ENCODE data around the gene CDHR4. TPM values are rescaled to one million over a fixed set of nuclear protein-coding genes. Genes with fewer than 3 reads are reported as not detected.

The CDHR4 gene
- total and polyA plus RNA-seq, 2 experiments from 2014 or later: 0.57 TPM

DNA sequence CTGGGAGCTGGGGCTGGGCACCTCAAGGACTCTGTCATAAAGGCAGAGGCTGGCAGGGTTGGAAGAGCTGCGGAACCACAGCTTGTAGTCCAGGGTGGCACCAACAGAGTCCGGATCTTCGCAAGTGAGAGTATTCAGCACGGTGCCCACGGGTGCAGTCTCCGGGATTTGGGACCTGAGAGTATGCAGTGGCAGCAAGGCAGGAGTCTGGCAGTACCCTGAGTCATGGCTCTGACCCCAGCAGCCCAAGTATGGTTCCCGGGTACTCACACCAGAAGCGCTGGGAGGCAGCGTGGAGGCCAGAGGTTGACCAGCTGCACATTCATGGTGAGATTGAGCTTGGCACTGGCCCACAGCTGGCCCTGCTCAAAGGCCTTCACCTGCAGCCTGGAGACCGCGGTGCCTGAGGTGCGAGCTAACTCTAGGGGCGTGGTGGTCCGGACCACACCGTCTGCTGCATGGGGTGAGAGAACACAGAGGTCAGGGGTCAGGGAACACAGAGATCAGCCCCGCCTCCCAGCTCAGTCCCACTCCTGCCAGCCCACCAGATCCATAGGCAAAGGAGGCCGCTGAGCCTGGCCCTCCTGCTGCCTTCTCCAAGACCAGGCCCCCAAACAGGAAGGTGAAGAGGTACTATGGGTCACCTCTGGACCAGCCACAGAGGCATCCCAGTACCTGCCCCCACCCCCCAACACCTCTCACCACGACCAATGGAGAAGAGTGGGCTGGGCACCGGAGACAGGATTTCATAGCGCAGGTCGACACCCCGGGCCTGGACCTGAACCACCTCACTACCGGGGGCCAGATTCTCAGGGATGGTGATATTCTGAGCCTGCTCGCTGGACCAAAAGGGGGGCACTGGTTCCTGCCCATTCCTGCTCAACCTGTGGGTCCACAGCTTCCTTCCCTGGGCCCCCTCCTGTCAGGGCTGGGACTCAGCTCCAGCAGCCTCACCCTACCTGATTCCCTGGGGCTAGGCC lies 4.5 kb downstream of the CDHR4 start:
- Histone ChIP-seq H3K27me3 (no peaks in the 10 kb centered on the region), H3K4me2 (no peak overlapping the region), H3K9me2 (replicated peaks; ENCODE audit: insufficient read depth) (no peaks in the 10 kb centered on the region), H3K4me1 (ENCODE audit: insufficient read depth) (no peaks in the 10 kb centered on the region), H3K4me3 (no peak overlapping the region), H4K20me1 (ENCODE audit: insufficient read depth, poor library complexity, severe bottlenecking) (no peaks in the 10 kb centered on the region), H3K36me3 (replicated peaks; ENCODE audit: insufficient read depth, low read depth) (no peaks in the 10 kb centered on the region), H3K27ac (no peak overlapping the region), H3K79me2 (no peaks in the 10 kb centered on the region), H2AFZ (no peak overlapping the region), H3K9me3 (ENCODE audit: low read depth) (no peaks in the 10 kb centered on the region)
- 90% methylated on average over 24 of the region's 24 CpGs for WGBS (ENCODE audit: low lambda C conversion rate, missing lambda C conversion rate)
- TF ChIP-seq EZH2phosphoT487 (IDR thresholded peaks at IDR 0.05; ENCODE audit: low read depth, severe bottlenecking, unreplicated experiment): no peak
- no peak for TF ChIP-seq EZH2 (IDR thresholded peaks at IDR 0.05; ENCODE audit: borderline replicate concordance)
- TF ChIP-seq, protein P1, sequence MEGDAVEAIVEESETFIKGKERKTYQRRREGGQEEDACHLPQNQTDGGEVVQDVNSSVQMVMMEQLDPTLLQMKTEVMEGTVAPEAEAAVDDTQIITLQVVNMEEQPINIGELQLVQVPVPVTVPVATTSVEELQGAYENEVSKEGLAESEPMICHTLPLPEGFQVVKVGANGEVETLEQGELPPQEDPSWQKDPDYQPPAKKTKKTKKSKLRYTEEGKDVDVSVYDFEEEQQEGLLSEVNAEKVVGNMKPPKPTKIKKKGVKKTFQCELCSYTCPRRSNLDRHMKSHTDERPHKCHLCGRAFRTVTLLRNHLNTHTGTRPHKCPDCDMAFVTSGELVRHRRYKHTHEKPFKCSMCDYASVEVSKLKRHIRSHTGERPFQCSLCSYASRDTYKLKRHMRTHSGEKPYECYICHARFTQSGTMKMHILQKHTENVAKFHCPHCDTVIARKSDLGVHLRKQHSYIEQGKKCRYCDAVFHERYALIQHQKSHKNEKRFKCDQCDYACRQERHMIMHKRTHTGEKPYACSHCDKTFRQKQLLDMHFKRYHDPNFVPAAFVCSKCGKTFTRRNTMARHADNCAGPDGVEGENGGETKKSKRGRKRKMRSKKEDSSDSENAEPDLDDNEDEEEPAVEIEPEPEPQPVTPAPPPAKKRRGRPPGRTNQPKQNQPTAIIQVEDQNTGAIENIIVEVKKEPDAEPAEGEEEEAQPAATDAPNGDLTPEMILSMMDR (IDR thresholded peaks at IDR 0.05; ENCODE audit: poor library complexity): no peak
- no peak for DNase-seq (ENCODE audit: low spot score)

DNA sequence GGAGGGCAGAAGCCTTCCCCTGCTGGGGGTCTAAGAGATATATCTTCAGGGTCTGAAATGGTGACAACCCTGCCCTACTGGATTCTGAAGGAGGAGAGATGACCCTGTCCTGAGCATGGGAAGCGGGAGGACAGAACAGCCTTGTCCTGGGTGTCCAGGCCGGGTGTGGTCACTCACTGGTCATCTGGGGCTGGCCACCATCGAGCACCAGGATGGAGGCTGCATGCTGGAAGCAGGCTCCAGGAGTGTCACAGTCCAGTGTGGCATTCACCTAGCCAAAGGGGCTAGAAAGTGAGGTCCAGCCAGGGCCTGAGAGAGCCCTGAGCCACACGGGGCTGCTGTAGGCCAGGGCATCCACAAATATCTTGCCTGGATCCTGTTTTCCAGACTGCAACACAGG lies 5.2 kb downstream of the CDHR4 start:
- no peak overlapping the region for H3K27ac ChIP-seq
- H2AFZ ChIP-seq: no peak overlapping the region
- no peak overlapping the region for H3K4me3 ChIP-seq
- TF ChIP-seq, protein P1 (IDR thresholded peaks at IDR 0.05; ENCODE audit: poor library complexity): no peak
- TF ChIP-seq EZH2 (IDR thresholded peaks at IDR 0.05; ENCODE audit: borderline replicate concordance) (no peak), EZH2phosphoT487 (IDR thresholded peaks at IDR 0.05; ENCODE audit: low read depth, severe bottlenecking, unreplicated experiment) (no peak)
- WGBS (ENCODE audit: low lambda C conversion rate, missing lambda C conversion rate): 84% methylated on average over 4 of the region's 4 CpGs
- H3K9me2 ChIP-seq (replicated peaks; ENCODE audit: insufficient read depth): no peaks in the 10 kb centered on the region
- H3K4me2 ChIP-seq: no peak overlapping the region
- H3K9me3 ChIP-seq (ENCODE audit: low read depth): no peaks in the 10 kb centered on the region
- DNase-seq (ENCODE audit: low spot score): no peak
- H3K36me3 ChIP-seq (replicated peaks; ENCODE audit: insufficient read depth, low read depth): no peaks in the 10 kb centered on the region
- H3K27me3 ChIP-seq: no peaks in the 10 kb centered on the region
- H4K20me1 ChIP-seq (ENCODE audit: insufficient read depth, poor library complexity, severe bottlenecking): no peaks in the 10 kb centered on the region
- no peaks in the 10 kb centered on the region for H3K79me2 ChIP-seq
- no peaks in the 10 kb centered on the region for H3K4me1 ChIP-seq (ENCODE audit: insufficient read depth)

DNA sequence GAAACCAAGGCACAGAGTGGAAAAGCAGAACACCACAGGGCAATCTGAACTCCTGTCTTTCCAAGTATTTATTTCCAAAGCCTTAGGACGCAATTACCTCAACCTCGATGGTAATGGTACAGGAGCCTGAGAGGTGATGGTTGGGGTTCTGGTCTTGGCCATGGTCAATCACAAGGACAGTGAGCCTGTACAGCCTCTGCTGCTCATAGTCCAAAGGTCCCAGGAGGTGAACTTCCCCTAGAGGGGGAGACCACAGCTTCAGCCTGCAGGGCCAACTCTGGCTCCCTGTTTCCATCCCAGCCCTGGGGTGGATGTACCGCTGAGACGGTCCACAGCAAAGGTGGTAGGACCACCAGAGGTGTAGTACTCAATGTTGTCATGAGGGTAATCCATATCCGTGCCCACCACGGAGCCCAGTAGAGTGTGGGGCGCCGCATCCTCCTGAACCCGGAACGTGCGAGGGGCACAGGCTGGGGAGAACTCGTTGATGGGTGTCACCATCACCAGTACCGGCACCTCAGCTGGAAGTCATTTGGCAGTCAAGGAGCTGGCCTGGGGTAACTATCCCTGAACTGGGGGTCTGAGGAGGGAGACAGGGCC lies 6.1 kb downstream of the CDHR4 start:
- no peaks in the 10 kb centered on the region for H3K9me3 ChIP-seq (ENCODE audit: low read depth)
- H3K27ac ChIP-seq: no peak overlapping the region
- no peaks in the 10 kb centered on the region for H3K27me3 ChIP-seq
- H3K4me3 ChIP-seq: no peak overlapping the region
- no peaks in the 10 kb centered on the region for H3K4me1 ChIP-seq (ENCODE audit: insufficient read depth)
- H3K9me2 ChIP-seq (replicated peaks; ENCODE audit: insufficient read depth): no peaks in the 10 kb centered on the region
- no peaks in the 10 kb centered on the region for H3K36me3 ChIP-seq (replicated peaks; ENCODE audit: insufficient read depth, low read depth)
- no peak for TF ChIP-seq EZH2phosphoT487 (IDR thresholded peaks at IDR 0.05; ENCODE audit: low read depth, severe bottlenecking, unreplicated experiment)
- TF ChIP-seq, protein P1 (IDR thresholded peaks at IDR 0.05; ENCODE audit: poor library complexity): no peak
- no peak for TF ChIP-seq EZH2 (IDR thresholded peaks at IDR 0.05; ENCODE audit: borderline replicate concordance)
- DNase-seq (ENCODE audit: low spot score): no peak
- no peak overlapping the region for H3K4me2 ChIP-seq
- H4K20me1 ChIP-seq (ENCODE audit: insufficient read depth, poor library complexity, severe bottlenecking): no peaks in the 10 kb centered on the region
- no peak overlapping the region for H2AFZ ChIP-seq
- 93% methylated on average over 13 of the region's 13 CpGs for WGBS (ENCODE audit: low lambda C conversion rate, missing lambda C conversion rate)
- H3K79me2 ChIP-seq: no peaks in the 10 kb centered on the region
